NCI-H748 (cell line): ENCODE results near the gene FRK.
A peak's percentile ranks its signal among the peaks of the same experiment; 100 is the strongest.
"Not testable (repeated sequence)": the region's sequence is repeated elsewhere in the genome, so short reads cannot be mapped to it uniquely, and the experiment has no call there.

Experiments
- DNase-seq: peaks from one replicate; lab custom pipeline; 2025; ENCODE audit not compliant: unreplicated experiment; lab: John Stamatoyannopoulos, UW

The FRK gene

DNA sequence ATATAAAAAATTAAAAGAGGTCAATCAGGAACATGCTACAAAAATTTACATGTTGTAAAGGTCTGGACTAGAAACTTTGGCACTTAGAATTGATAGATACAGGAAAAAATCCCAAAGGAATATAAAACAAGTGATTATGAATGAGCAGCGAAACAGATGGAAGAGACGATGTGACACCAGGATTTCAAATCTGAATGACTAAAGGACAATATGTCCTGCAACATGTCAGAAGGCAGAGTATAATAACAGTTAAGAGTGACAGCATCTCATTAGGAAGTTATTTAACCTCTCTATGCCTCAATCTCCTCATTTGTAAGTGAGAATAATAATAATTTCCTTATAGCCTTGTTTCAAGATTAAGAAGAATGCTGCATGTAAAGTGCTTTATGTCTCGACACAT lies 50.3 kb downstream of the FRK start:
- no peak for DNase-seq

DNA sequence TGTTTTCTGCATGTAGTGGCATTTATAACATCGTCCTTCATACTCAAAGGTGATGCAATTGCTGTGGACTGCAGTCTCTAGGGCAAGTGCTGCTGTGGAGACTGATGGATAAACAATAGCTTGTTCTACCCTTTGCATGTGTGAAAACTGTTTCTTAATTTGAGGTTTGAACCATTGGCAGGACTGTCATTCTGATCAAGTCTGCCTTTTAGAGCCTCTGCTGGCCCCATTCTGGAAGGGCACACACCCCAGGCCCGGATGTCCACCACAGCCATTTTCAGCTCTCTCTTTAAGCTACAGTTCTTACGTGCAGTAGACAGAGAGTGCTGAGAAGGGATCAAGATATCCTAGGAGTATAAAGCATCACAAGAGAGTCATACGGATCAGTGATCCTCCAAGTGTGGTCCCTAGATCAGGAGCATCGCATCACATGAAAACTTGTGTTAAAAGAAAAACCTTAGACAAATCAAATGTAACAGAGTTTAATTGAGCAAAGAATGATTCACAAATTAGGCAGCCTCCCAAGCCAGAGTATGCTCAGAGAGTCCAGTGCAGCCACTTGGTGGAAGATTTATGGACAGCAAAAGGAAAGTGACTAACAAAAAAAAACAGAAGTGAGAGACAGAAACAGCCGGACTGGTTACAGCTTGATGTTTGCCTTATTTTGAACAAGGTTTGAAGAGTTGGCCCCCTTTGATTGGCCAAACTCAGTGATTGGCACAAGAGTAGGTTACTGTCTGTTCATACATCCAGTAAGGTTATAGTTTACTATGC lies 52.0 kb downstream of the FRK start:
- no peak for DNase-seq

DNA sequence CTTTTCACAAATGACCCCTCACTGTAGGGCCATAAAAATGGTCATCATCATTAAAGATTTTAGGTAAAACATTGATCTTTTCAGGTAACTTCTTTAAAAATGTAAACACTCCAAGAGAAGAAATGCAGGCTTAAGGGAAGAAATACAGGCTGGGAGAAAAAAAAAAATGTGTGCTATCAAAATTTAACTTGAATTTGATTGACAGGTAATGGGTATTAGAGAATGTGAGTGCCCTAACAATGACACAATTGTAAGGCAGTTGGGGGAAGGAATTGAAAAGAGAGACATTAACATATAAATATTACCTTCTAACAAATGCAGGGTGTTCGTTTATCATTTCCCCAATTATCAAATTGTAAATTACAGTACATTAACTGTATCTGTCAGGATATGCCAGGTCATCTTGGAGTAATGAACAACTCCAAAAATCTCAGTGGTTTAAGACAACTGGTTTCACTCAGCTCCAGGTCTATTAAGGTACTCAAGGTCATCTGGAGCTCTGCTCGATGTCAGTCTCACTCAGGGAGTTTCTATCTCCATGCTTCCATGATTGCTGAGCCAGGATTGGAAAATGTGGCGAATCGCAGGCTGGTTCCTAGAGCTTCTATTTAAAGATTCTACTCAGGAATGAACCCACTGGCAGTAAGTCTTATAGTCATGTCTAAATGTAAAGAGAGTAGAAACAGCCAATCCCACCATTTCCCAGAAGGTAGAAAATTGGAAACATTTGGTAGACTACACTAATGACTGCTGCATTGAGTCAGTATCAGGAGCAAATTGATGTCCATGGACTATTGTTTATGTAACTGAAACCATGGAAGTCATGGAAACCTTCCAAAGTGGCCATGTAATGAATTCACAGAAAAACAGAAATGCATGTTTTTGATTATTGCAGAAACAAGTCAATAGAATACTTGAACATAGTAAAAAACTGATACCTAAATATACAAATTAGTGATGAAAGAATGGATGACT lies 55.6 kb downstream of the FRK start:
- no peak for DNase-seq

DNA sequence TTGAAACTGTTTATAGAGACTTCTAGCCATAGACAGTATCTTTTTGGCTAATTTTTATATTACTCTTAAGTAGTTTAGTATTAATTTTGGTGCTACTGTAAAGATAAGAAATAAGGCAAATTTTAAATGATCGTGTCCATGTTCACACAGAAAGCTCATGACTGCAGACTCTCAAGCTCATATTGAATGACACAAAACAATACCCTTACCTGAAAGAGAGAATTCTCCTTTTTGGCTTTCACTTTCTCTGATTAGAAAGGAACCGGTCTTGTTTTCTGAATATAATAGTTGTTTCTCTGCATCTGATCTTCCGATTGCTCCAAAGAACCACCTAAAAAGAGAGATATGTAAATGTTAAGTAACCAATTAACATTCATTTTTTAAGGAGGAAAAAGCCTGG lies 57.0 kb downstream of the FRK start:
- no peak for DNase-seq

DNA sequence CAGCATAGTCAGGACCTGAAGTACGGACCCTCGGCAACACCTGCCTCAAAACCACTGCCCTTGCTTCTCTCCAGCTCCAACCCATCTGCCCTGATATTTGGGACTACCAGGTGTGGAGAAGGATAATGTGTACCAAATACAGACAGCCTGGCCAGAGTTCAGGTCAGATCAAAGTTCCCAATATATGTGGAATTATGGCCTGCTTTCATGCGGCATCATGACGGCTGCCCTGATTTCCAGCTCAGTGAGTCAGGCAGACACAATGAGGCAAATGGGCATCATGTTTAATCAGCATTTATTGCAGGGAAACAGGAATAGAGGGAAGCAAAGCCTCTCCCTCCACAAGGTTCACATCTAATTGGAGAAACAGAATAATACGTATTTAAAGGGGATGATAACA lies 57.9 kb downstream of the FRK start:
- no peak for DNase-seq

DNA sequence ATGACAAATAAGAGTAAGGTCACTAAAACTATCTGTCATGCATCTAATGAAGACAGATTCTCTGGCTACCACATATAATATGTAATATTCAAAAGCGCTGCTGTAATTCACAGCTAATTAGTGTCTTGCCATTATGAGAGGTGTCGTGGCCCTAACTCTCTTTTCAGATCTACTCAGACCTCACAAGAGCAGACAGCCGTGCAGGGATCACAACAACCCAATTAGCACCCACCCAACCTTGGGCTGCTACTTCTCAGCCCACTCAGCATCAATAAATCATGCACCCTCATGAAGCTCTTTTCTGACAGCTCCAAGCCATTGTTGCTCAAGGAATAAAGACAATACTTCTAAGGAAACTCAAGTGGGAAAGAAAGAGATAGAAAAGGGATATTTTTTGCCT lies 61.5 kb downstream of the FRK start:
- DNase-seq, result no peak

DNA sequence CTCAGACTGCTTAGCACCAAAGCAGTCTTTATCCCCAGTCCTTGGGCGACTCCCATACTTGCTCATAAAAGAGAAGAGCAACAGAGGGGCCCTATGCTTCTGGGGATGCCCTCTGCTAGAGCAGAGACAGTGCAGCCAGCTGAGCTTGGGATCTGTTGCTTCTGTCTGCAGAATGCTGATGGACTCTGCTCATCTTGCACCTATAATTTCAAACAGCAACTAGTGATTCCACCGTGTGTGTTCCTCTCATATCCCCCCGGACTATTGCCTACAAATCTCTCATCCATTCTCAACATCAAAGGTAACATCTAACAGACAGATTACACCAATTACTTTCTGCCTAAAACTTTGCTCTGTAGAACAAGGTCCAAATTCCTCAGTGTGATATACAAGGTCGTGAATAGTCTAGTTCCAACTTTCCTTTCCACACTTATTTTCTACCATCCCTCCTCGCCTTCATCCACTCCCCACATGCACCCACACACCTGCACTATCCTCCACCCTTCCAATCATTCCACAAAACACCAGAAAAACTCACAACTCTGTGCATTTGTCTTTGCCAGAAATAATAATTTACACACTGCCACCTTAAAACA lies 62.6 kb downstream of the FRK start:
- no peak for DNase-seq

DNA sequence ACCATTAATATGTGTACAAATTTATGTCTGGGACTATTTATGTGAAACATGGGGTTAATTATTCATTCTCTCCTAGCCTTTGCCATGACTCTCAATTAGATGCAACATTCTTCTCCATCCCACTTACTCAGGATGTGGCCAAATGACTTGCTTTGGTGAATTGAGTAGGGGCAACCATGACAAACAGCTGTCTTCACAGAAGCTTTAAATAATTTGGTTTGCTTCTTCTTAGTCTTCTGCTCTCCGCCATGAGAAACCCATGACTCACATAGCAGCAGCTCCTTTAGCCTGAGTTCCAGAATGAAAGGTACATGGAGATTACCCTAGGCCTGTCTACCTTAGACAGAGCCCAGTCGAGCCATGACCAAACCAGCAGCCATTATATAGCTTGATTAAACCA lies 74.7 kb downstream of the FRK start:
- DNase-seq, result no peak

DNA sequence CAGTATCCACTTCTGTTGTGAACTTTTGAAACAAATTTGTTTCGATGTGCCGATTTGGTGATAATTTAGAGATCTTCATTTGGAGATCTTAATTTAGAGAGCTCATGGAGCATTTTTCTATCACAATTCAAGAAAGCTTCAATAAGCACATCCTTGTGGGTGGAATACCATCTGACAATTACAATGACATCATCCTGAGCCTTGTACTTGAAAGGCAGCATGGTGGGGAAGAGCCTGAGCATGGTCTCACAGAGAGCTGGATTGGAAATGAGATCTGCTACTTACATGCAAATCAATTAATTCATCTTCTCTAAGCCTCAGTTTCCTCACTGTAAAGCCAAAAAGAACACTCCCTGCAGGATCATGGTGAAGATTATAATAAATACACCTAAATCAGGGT lies 75.9 kb downstream of the FRK start:
- no peak for DNase-seq

DNA sequence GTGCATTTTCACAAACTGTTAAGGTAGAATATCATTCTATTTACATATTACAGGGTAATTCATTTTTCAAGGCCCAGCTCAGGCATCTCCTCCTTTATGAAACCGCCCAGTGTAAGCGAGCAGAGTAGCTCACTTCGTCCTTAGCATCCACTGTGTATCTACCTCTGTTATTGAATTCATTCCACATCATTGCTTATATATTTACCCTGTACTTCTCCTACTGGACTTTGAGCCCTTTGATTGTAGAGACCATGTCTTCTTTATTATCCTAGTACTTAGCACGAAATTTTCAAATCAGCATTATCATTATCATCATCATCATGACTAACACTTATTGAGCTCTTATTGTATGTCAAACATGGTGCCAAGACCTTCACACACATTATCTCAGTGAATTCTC lies 76.7 kb downstream of the FRK start:
- no peak for DNase-seq

DNA sequence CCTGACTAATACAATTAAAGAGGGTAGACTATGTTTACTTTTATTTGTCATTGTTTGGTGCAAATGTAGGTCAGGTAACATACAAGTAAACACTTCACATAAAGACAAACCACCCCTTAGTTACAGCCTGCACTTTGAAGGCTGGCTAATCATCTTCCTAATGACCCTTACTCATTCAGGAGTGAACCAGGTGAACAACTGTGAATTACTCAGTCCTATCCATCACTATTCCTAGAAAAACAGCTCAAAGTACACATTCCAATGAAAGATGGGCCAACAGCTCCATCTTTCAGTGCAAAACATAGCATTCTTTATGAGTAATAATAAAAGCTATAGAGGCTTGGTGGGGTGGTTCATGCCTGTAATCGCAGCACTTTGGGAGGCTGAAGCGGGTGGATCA lies 78.2 kb downstream of the FRK start:
- DNase-seq, result peak; percentile 14

DNA sequence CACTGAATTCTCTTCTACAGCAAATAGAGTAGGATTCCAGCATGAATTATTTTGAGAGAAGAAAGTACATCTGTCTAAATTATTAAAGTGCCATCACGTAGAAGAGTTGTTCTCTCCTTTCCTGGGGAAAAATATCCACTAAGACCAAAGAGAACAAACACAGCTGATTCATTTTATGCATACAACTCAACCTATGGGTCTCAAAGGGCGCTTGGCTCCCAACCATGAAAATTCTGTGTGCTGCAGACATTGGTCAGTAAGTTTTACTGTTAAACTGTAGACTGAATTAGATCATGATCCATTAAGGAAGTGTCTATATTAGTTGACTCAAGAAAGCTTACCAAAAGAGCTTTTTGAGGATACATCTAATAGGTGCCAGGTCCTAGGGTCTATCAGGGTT lies 83.5 kb downstream of the FRK start:
- DNase-seq, result no peak

DNA sequence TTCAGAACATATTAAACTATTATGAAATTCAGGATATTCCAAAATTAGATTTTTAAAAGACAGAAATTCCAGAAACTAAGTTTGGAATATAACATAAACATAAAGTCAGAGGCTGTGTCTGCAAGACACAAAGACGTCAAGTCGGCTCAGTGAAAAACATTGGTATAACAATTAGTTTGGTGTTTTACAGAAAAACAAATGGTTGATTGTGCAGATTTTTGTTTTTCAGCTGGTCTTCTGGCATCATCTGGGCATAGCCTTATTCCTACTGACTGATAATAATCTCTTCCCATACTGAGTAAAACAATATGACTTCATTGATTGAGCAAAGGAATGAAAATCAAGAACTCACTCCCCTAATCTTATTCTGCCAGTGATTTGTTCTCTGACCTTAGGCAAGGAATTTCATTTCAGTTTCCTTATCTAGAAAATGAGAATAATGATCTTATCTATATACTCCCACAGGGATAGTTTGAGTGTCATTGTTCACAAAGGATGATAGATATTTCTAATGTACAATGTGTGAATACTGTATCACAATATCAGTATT lies 84.3 kb downstream of the FRK start:
- no peak for DNase-seq

DNA sequence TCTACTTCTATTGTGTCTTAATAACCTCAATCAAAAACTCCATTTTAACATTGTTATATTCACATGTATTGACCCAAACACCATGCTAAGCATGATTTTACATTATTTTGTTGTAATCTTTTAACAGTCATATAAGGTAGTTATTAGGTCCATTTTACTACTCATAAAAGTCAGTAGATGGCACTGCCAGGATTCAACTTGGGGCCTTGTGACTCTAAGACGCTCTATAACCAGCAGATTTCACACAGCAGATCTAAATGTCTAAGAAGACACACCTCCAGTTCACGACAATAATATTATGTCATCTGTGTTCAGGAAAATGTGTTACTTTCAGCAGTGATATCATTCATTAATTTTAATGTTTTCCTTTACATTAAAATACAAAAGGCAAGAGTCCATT lies 88.0 kb downstream of the FRK start:
- DNase-seq, result no peak

DNA sequence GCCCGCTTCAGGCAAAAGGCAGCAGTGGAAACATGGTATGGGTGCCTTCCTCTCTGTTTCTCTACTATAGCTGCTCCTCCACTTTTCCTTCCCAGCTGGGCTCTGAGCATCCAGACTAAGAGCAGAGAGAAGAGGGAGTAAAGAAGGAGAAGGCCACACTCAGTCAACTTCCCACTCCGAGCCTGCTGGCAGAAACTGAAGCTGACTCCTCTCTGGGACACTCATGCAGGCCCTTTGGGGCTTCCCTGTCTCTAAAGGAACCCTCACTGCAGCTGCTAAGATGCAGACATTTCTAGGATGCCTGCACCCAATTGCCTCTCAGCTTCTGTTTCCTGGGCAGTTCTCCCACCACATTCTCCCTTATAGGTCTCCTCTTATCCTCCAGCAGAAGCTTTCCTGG lies 88.9 kb downstream of the FRK start:
- DNase-seq, result no peak

DNA sequence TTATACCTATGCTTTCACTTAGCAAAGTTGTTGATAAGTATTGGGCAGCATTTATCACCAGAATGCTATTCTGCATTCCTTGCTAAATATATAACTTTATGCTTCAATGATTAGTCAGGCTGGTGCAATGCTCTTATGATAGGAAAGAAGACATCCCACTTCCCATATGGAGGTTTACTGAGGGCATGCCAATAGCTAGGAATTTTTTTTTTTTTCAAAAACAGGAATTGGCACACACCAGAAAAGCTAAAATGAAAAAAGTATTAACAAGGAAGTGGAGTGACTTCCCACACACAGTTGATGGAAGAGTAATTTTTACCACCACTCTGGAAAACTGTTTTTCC lies 90.8 kb downstream of the FRK start:
- DNase-seq, result no peak

DNA sequence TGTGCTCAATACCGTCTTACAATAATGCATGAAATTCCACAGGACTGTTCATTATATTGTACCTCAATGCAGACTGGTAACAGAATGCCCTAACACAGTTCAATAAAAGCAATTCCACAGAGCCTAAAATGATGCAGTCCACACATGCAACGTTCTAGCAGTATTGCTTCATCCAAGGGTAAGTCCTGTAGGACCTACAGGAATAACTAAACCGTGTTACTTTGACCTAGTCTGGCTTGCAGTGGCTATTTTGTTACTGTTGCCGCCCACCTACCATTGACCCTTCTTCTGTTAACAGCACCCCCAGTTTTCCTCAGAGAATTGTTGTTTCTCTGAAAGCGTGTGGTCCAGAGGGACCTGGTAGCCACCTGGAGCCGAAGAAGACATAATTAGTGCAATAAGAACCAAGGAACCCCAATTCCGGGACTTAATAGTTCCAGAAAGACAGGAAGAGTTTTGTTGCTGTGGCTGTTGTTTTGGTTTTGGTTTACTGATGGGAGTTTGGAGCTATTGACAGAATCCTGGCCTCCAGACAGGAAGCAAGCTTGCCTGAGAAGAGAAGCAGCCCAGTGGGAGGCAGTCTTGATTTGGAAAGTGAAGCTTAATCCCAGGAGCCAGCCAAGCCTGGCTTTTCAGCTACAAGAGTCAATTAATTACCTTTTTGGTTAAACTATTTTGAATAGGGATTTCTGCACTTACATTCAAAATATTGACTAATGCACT lies 91.3 kb downstream of the FRK start:
- DNase-seq, result peak; percentile 28

DNA sequence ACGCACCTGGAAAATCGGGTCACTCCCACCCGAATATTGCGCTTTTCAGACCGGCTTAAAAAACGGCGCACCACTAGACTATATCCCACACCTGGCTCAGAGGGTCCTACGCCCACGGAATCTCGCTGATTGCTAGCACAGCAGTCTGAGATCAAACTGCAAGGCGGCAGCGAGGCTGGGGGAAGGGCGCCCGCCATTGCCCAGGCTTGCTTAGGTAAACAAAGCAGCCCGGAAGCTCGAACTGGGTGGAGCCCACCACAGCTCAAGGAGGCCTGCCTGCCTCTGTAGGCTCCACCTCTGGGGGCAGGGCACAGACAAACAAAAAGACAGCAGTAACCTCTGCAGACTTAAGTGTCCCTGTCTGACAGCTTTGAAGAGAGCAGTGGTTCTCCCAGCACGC lies 100.4 kb downstream of the FRK start:
- DNase-seq, result not testable (repeated sequence)

DNA sequence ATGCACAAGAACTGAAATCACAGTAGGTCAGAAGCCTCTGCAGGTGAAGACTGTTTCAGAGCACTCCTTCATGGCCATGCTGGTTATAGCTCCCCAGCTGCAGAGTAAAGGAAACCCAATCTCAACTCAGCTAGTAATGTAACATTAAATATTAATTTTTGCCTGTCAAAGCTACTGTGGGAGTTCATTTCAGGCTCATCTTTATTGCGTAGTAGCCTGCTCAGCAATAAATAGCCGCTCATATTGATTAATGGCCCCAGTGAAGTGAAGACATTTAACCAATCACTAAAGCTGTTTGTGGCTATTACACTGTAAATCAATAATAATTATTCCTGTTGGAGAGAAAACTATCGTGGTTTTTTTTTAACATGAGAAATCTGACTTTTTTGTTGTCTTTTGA lies 101.7 kb downstream of the FRK start:
- no peak for DNase-seq

DNA sequence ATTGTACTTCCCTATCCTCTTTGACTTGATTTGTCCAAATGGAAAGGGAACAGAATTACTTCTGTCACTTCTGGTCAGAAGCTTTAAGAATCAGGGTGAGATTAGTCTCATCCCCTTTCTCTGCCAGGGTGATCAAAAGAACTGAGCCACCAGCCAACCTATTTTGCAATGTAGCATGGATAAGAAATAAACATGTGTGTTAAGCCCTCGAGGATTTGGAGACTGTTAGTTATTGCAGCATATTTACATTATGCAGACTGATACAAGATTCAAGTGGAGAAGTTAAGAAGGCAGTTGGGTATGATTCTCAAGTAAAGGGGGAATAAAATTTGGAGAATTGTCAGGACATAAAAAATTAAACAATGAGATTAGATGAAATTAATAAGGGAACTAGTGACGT lies 106.0 kb downstream of the FRK start:
- no peak for DNase-seq

DNA sequence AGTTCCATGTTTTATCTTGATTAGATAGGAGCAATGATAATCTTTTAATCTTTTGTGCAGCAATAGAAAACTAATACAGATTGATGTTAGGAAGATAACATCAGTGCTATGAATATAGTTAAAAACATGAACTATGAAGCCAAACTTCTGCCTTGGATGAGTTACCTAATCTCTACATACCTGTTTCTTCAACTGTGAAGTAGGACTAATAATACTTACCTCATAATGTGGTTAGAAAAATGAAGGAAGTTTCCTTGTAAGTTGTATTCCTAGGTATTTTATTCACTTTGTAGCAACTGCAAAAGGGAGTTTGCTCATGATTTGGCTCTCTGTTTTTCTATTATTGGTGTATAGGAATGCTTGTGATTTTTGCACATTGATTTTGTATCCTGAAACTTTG lies 111.9 kb downstream of the FRK start:
- no peak for DNase-seq
